ENCODE results near the gene CEP63. TPM values are rescaled to one million over a fixed set of nuclear protein-coding genes. Genes with fewer than 3 reads are reported as not detected.
A peak's percentile ranks its signal among the peaks of the same experiment; 100 is the strongest.

CEP63 gene
- polyA plus RNA-seq, 1 donor from 2014 or later = 14.1 TPM

DNA sequence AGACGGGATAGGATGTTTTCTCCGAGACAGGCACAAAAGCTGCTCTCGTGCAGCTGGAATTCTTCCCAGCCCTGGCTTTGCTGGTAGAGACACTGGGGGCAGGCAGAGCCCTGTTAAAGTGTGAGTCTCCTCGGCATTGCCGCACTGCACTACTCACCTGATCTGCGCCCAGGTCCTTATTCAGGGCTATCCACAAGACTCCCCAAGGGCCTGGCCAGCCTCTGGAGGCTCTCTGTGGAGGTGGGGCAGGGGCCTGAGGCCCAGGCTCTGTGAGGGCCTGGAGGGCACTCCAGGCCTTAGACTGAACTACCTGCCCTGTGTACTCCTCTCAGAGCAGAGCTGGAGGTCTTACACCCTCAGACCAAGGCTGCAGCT lies 116.6 kb downstream of the CEP63 start:
- Histone ChIP-seq H3K4me2 (ENCODE audit: low read length) (peak overlapping the region; percentile 44), H3K4me3 (ENCODE audit: low read length) (peak overlapping the region; percentile 41)

DNA sequence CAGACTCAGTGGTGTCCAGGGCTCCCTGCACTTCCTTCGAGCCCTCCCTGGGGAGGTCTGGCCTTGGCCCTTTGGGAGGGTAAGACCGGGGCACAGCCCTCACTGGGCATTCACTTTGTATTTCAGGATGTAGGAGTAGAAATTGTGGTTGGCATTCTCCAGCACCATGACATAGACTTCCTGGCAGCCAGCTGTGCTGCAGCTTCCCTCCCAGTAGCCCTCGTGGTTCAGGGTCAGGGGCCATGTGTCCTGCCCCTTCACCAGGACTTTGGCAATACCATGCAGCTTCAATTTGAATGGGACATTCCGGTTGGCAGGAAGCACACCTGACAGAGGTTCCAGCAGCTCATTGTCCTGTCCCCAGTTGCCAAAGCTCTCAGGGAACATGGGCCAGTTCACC lies 117.6 kb downstream of the CEP63 start:
- Histone ChIP-seq H3K79me2 (replicated peaks; ENCODE audit: insufficient read depth, low read length) (no peaks in the 10 kb centered on the region), H3K36me3 (ENCODE audit: insufficient read depth, low read length) (no peaks in the 10 kb centered on the region), H2AFZ (ENCODE audit: low read depth, low read length) (no peak overlapping the region), H3K9me2 (ENCODE audit: insufficient read depth, low read length) (no peaks in the 10 kb centered on the region), H3K9ac (ENCODE audit: low read length) (peak overlapping the region; percentile 68), H3K9me3 (ENCODE audit: low read length) (no peaks in the 10 kb centered on the region), H3K4me2 (ENCODE audit: low read length) (no peak overlapping the region), H4K20me1 (ENCODE audit: insufficient read depth) (no peaks in the 10 kb centered on the region), H3F3A (ENCODE audit: insufficient read depth, low read length, poor library complexity, severe bottlenecking) (no peaks in the 10 kb centered on the region), H3K27ac (ENCODE audit: low read length) (peak overlapping the region; percentile 92), H3K4me3 (ENCODE audit: low read length) (no peak overlapping the region), H3K27me3 (ENCODE audit: insufficient read depth, low read depth, low read length) (no peaks in the 10 kb centered on the region)
- no peak for TF ChIP-seq RAD21 (conservative IDR thresholded peaks at IDR 0.05)
- TF ChIP-seq SMC3 (conservative IDR thresholded peaks at IDR 0.05; ENCODE audit: poor library complexity) = no peak
- no peak for TF ChIP-seq TAF1 (IDR thresholded peaks at IDR 0.05; ENCODE audit: low read depth)
- TF ChIP-seq, protein P1, sequence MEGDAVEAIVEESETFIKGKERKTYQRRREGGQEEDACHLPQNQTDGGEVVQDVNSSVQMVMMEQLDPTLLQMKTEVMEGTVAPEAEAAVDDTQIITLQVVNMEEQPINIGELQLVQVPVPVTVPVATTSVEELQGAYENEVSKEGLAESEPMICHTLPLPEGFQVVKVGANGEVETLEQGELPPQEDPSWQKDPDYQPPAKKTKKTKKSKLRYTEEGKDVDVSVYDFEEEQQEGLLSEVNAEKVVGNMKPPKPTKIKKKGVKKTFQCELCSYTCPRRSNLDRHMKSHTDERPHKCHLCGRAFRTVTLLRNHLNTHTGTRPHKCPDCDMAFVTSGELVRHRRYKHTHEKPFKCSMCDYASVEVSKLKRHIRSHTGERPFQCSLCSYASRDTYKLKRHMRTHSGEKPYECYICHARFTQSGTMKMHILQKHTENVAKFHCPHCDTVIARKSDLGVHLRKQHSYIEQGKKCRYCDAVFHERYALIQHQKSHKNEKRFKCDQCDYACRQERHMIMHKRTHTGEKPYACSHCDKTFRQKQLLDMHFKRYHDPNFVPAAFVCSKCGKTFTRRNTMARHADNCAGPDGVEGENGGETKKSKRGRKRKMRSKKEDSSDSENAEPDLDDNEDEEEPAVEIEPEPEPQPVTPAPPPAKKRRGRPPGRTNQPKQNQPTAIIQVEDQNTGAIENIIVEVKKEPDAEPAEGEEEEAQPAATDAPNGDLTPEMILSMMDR (IDR thresholded peaks at IDR 0.05; ENCODE audit: poor library complexity, severe bottlenecking) = no peak
- TF ChIP-seq, protein P2, sequence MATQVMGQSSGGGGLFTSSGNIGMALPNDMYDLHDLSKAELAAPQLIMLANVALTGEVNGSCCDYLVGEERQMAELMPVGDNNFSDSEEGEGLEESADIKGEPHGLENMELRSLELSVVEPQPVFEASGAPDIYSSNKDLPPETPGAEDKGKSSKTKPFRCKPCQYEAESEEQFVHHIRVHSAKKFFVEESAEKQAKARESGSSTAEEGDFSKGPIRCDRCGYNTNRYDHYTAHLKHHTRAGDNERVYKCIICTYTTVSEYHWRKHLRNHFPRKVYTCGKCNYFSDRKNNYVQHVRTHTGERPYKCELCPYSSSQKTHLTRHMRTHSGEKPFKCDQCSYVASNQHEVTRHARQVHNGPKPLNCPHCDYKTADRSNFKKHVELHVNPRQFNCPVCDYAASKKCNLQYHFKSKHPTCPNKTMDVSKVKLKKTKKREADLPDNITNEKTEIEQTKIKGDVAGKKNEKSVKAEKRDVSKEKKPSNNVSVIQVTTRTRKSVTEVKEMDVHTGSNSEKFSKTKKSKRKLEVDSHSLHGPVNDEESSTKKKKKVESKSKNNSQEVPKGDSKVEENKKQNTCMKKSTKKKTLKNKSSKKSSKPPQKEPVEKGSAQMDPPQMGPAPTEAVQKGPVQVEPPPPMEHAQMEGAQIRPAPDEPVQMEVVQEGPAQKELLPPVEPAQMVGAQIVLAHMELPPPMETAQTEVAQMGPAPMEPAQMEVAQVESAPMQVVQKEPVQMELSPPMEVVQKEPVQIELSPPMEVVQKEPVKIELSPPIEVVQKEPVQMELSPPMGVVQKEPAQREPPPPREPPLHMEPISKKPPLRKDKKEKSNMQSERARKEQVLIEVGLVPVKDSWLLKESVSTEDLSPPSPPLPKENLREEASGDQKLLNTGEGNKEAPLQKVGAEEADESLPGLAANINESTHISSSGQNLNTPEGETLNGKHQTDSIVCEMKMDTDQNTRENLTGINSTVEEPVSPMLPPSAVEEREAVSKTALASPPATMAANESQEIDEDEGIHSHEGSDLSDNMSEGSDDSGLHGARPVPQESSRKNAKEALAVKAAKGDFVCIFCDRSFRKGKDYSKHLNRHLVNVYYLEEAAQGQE (IDR thresholded peaks at IDR 0.05; ENCODE audit: borderline replicate concordance) = no peak
- TF ChIP-seq MXI1 (conservative IDR thresholded peaks at IDR 0.05; ENCODE audit: poor library complexity, severe bottlenecking) = no peak
- no peak for TF ChIP-seq POLR2AphosphoS5 (IDR thresholded peaks at IDR 0.05)
- no peak for TF ChIP-seq EZH2 (IDR thresholded peaks at IDR 0.05; ENCODE audit: borderline replicate concordance, insufficient read depth, low read length, poor library complexity, severe bottlenecking)
- TF ChIP-seq EP300 (conservative IDR thresholded peaks at IDR 0.05; ENCODE audit: poor library complexity, severe bottlenecking) = no peak

More for the DNA sequence above, 116.6 kb downstream of the CEP63 start:
- Histone ChIP-seq H4K20me1 (ENCODE audit: insufficient read depth) (no peaks in the 10 kb centered on the region), H2AFZ (ENCODE audit: low read depth, low read length) (peak overlapping the region; percentile 31), H3K79me2 (replicated peaks; ENCODE audit: insufficient read depth, low read length) (no peaks in the 10 kb centered on the region), H3K36me3 (ENCODE audit: insufficient read depth, low read length) (no peaks in the 10 kb centered on the region), H3K9ac (ENCODE audit: low read length) (peak overlapping the region; percentile 68), H3F3A (ENCODE audit: insufficient read depth, low read length, poor library complexity, severe bottlenecking) (no peaks in the 10 kb centered on the region), H3K27me3 (ENCODE audit: insufficient read depth, low read depth, low read length) (no peaks in the 10 kb centered on the region), H3K9me3 (ENCODE audit: low read length) (no peaks in the 10 kb centered on the region), H3K9me2 (ENCODE audit: insufficient read depth, low read length) (no peaks in the 10 kb centered on the region), H3K27ac (ENCODE audit: low read length) (peak overlapping the region; percentile 92)
- peak; percentile 27 for TF ChIP-seq RAD21 (conservative IDR thresholded peaks at IDR 0.05)
- TF ChIP-seq SMC3 (conservative IDR thresholded peaks at IDR 0.05; ENCODE audit: poor library complexity) = no peak
- TF ChIP-seq POLR2AphosphoS5 (IDR thresholded peaks at IDR 0.05) = no peak
- no peak for TF ChIP-seq MXI1 (conservative IDR thresholded peaks at IDR 0.05; ENCODE audit: poor library complexity, severe bottlenecking)
- peak; percentile 53 for TF ChIP-seq TAF1 (IDR thresholded peaks at IDR 0.05; ENCODE audit: low read depth)
- TF ChIP-seq EZH2 (IDR thresholded peaks at IDR 0.05; ENCODE audit: borderline replicate concordance, insufficient read depth, low read length, poor library complexity, severe bottlenecking) = no peak
- TF ChIP-seq, protein P1 (IDR thresholded peaks at IDR 0.05; ENCODE audit: poor library complexity, severe bottlenecking) = peak; percentile 40
- TF ChIP-seq, protein P2 (IDR thresholded peaks at IDR 0.05; ENCODE audit: borderline replicate concordance) = no peak
- no peak for TF ChIP-seq EP300 (conservative IDR thresholded peaks at IDR 0.05; ENCODE audit: poor library complexity, severe bottlenecking)
